K562 (cell line): Measurements from ENCODE around the gene CELSR3. TPM values are rescaled to one million over a fixed set of nuclear protein-coding genes. Genes with fewer than 3 reads are reported as not detected.
A peak's percentile ranks its signal among the peaks of the same experiment; 100 is the strongest.

Source experiments
- ATF1 ChIP-seq, 2 experiments: fragments of 450-650 bp in 1 of 2; IDR thresholded peaks; 2 replicates each; pipeline ENCODE4 v1.6.1; 2016; ENCODE audit warnings: missing compliant biosample characterization in 1 of 2, missing genetic modification characterization in 1 of 2
- ATF7 ChIP-seq: fragments of 450-650 bp; IDR thresholded peaks from 2 replicates; pipeline ENCODE4 v1.7.1; 2014; ENCODE audit warnings: mild to moderate bottlenecking, moderate library complexity
- ETV6 ChIP-seq, 3 experiments: fragments of 150-350 bp in 1 of 3; sonication (generic) in 1 of 3; formaldehyde crosslinking in 1 of 3; IDR thresholded peaks; 2 replicates each; pipeline versions ENCODE4 v1.6.1 to v1.8.0; 2014 to 2022; ENCODE audit warnings: borderline replicate concordance in 2 of 3, low read depth in 2 of 3, antibody characterized with exemption in 1 of 3, low read length in 1 of 3, mild to moderate bottlenecking in 1 of 3, missing genetic modification reagents in 1 of 3
- FOXA3 ChIP-seq, 2 experiments: fragments of 450-650 bp in 1 of 2; sonication (generic) in 1 of 2; formaldehyde crosslinking; IDR thresholded peaks in 1 of 2; conservative IDR thresholded peaks in 1 of 2; 2 replicates each; pipeline versions ENCODE4 v1.4.0 to v1.8.0; 2020 to 2022; ENCODE audit warnings: mild to moderate bottlenecking in 2 of 2, missing genetic modification reagents in 1 of 2
- FOXM1 ChIP-seq, 2 experiments: fragments of 450-650 bp in 1 of 2; sonication (generic) in 1 of 2; formaldehyde crosslinking in 1 of 2; IDR thresholded peaks; 2 replicates each; pipeline versions ENCODE4 v1.6.1 to v1.9.0; 2017 to 2022; ENCODE audit warnings: low read depth in 2 of 2, mild to moderate bottlenecking in 2 of 2, missing genetic modification reagents in 1 of 2, moderate library complexity in 1 of 2
- JUN ChIP-seq, 2 experiments: sonication (generic) in 1 of 2; formaldehyde crosslinking in 1 of 2; IDR thresholded peaks; 2 replicates each; pipeline versions ENCODE4 v1.6.1 to v1.8.0; 2012 to 2022; ENCODE audit warnings: borderline replicate concordance in 2 of 2, mild to moderate bottlenecking in 2 of 2, improper control_type of control experiment in 1 of 2, low read depth in 1 of 2, low read length in 1 of 2, missing genetic modification reagents in 1 of 2
- KLF6 ChIP-seq: fragments of 250-450 bp; sonication (Bioruptor Pico); IDR thresholded peaks from 2 replicates; pipeline ENCODE4 v1.4.0; 2020; ENCODE audit warnings: mild to moderate bottlenecking, moderate library complexity, borderline replicate concordance
- MAX ChIP-seq: sonication (generic); formaldehyde crosslinking; IDR thresholded peaks from 2 replicates; pipeline ENCODE4 v1.9.0; 2022; ENCODE audit warnings: mild to moderate bottlenecking, missing genetic modification reagents
- MED1 ChIP-seq: sonication (generic); formaldehyde crosslinking; IDR thresholded peaks from 2 replicates; pipeline ENCODE4 v1.8.1; 2023; ENCODE audit warnings: missing genetic modification reagents, borderline replicate concordance
- MTA3 ChIP-seq: fragments of 450-650 bp; formaldehyde crosslinking; IDR thresholded peaks from 2 replicates; pipeline ENCODE4 v1.6.1; 2017; ENCODE audit warnings: mild to moderate bottlenecking, borderline replicate concordance
- RFX7 ChIP-seq: fragments of 250-450 bp; sonication (Bioruptor Pico); IDR thresholded peaks from 2 replicates; pipeline ENCODE4 v1.5.1; 2021; ENCODE audit warnings: mild to moderate bottlenecking
- SRSF1 ChIP-seq: fragments of 200-400 bp; formaldehyde crosslinking; IDR thresholded peaks from 2 replicates; pipeline ENCODE4 v1.6.1; 2017; ENCODE audit warnings: mild to moderate bottlenecking, low read depth, low read length, moderate library complexity
- TCF7L2 ChIP-seq: fragments of 150-350 bp; IDR thresholded peaks from 2 replicates; pipeline ENCODE4 v1.6.1; 2016; ENCODE audit warnings: low read depth, mild to moderate bottlenecking, low read length, moderate library complexity
- TOE1 ChIP-seq, 2 experiments: fragments of 450-650 bp in 1 of 2; sonication (generic) in 1 of 2; formaldehyde crosslinking in 1 of 2; IDR thresholded peaks; 2 replicates each; pipeline versions ENCODE4 v1.7.1 to v1.8.0; 2016 to 2022; ENCODE audit warnings: borderline replicate concordance in 2 of 2, mild to moderate bottlenecking in 2 of 2, antibody characterized with exemption in 1 of 2, inconsistent platforms in 1 of 2, low read depth in 1 of 2, missing genetic modification reagents in 1 of 2, moderate library complexity in 1 of 2
- USF2 ChIP-seq: sonication (generic); formaldehyde crosslinking; IDR thresholded peaks from 2 replicates; pipeline ENCODE4 v1.5.0; 2020; ENCODE audit warnings: missing genetic modification reagents
- ZBTB7A ChIP-seq: IDR thresholded peaks from 2 replicates; pipeline ENCODE4 v1.6.1; 2011; ENCODE audit warnings: low read depth, mild to moderate bottlenecking, low read length, moderate library complexity, borderline replicate concordance; ENCODE audit not compliant: control insufficient read depth
- ZNF224 ChIP-seq: sonication (generic); formaldehyde crosslinking; IDR thresholded peaks from 2 replicates; pipeline ENCODE4 v1.8.0; 2022; ENCODE audit warnings: mild to moderate bottlenecking, missing genetic modification reagents
- ZNF431 ChIP-seq: sonication (generic); formaldehyde crosslinking; IDR thresholded peaks from 2 replicates; pipeline ENCODE4 v1.8.0; 2022; ENCODE audit warnings: mild to moderate bottlenecking, missing genetic modification reagents
- polyA plus RNA-seq, 8 experiments: library from polyadenylated mRNA; depleted of rRNA in 4 of 8; stranded (reverse) in 5 of 8; unstranded in 3 of 8; fragments of >200 nt; fragmentation: Nextera tagmentation in 2 of 8; fragmentation: Illumina TruSeq in 1 of 8; extraction: Ambion mirVana in 2 of 8; extraction: Trizol in 1 of 8; gene quantifications; 2 replicates each; pipeline versions ENCODE4 v1.2.1 to v1.2.3, GENCODE V29; 2011 to 2014; ENCODE audit warnings: inconsistent platforms in 1 of 8, missing spikeins in 1 of 8
- total RNA-seq, 7 experiments: library from RNA; depleted of rRNA in 6 of 7; stranded (reverse); fragments of >200 nt in 6 of 7; fragmentation: Illumina TruSeq in 2 of 7; extraction: Trizol in 2 of 7; gene quantifications; 2 replicates each; pipeline versions ENCODE4 v1.2.1 to v1.2.3, GENCODE V29; 2011 to 2021; ENCODE audit warnings: low replicate concordance in 1 of 7
- TF ChIP-seq, protein P1 (sequence below): sonication (generic); formaldehyde crosslinking; IDR thresholded peaks from 2 replicates; pipeline ENCODE4 v1.8.0; 2022; ENCODE audit warnings: missing genetic modification reagents, mild to moderate bottlenecking, borderline replicate concordance
- TF ChIP-seq, protein P2 (sequence below): sonication (generic); formaldehyde crosslinking; IDR thresholded peaks from 2 replicates; pipeline ENCODE4 v1.8.0; 2022; ENCODE audit warnings: mild to moderate bottlenecking, low read depth, missing genetic modification reagents

CELSR3 gene
- total and polyA plus RNA-seq, 9 of the 15 experiments (the other 6 are each of a cell fraction or from before 2014, with no cell fraction given), result 0.10 to 2.7 (median 0.76) TPM

DNA sequence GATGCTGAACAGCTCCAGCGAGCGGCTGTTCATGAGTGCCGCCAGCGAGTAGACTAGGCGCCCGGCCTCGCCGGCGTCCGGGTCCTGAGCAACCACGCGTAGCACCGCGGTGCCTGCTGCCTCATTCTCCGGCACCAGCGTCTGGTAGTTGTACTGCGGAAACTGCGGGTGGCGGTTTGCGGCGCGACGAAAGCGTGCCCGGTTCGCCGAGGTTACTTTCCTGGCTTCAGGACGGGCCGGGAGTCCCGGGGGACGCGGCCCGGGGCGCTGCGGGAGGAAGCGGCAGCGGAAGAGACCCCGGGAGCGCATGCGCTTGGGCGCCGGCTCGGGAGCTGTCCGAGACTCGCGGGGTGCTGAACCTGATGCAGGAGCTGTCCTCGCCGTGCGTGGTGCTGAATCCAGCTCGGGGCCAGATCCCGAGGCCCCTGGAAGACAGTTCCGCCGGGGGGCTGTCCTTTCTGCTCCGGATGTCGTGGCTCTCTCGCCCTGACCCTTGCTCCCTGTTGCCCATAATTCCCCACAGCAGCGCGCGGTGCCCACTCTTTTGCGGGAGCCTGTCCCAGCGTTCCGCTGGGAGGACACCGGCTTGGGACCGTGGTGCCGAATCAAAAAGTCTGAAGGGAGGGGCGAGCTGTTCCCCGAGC lies 1.1 kb downstream of the CELSR3 start (continued):
- TF ChIP-seq KLF6 (CRISPR knock-in tag) (peak; percentile 62; the same call in 1 of the 2 replicates), USF2 (CRISPR knock-in tag) (peak; percentile 83), TOE1 (IDR thresholded peaks at IDR 0.05; ENCODE audit: borderline replicate concordance) (no peak), TOE1 (CRISPR knock-in tag; IDR thresholded peaks at IDR 0.05; ENCODE audit: borderline replicate concordance, low read depth) (peak; percentile 100), ATF7 (0 out of 2 replicates have a peak, but pooled peaks have one; percentile 23), FOXM1 (IDR thresholded peaks at IDR 0.05; ENCODE audit: low read depth) (no peak), FOXM1 (CRISPR knock-in tag; IDR thresholded peaks at IDR 0.05; ENCODE audit: low read depth) (peak; percentile 99), MTA3 (no peak), ATF1 (CRISPR knock-in tag; IDR thresholded peaks at IDR 0.05) (peak; percentile 81), ATF1 (tag; IDR thresholded peaks at IDR 0.05) (no peak), FOXA3 (CRISPR knock-in tag; conservative IDR thresholded peaks at IDR 0.05 in 1 of 2, IDR thresholded peaks at IDR 0.05 in 1 of 2) (peak in 1 of 2 experiments; percentile 90; a peak in 2 of 4 replicates), MAX (CRISPR knock-in tag) (peak; percentile 92), ETV6 (IDR thresholded peaks at IDR 0.05; ENCODE audit: borderline replicate concordance in 1 of 2, low read depth in 2 of 2, low read length in 1 of 2) (no peak), ETV6 (CRISPR knock-in tag; IDR thresholded peaks at IDR 0.05; ENCODE audit: borderline replicate concordance) (peak; percentile 98; the same call in 1 of the 2 replicates), RFX7 (no peak), TCF7L2 (no peak), SRSF1 (no peak), MED1 (CRISPR knock-in tag) (peak; percentile 96; the same call in 1 of the 2 replicates), ZNF224 (CRISPR knock-in tag) (peak; percentile 98), JUN (IDR thresholded peaks at IDR 0.05; ENCODE audit: borderline replicate concordance, low read depth, low read length) (no peak), JUN (CRISPR knock-in tag; IDR thresholded peaks at IDR 0.05; ENCODE audit: borderline replicate concordance) (peak; percentile 96), ZBTB7A (peak; percentile 43; the same call in 1 of the 2 replicates), ZNF431 (CRISPR knock-in tag) (peak; percentile 90)
- TF ChIP-seq, protein P1, sequence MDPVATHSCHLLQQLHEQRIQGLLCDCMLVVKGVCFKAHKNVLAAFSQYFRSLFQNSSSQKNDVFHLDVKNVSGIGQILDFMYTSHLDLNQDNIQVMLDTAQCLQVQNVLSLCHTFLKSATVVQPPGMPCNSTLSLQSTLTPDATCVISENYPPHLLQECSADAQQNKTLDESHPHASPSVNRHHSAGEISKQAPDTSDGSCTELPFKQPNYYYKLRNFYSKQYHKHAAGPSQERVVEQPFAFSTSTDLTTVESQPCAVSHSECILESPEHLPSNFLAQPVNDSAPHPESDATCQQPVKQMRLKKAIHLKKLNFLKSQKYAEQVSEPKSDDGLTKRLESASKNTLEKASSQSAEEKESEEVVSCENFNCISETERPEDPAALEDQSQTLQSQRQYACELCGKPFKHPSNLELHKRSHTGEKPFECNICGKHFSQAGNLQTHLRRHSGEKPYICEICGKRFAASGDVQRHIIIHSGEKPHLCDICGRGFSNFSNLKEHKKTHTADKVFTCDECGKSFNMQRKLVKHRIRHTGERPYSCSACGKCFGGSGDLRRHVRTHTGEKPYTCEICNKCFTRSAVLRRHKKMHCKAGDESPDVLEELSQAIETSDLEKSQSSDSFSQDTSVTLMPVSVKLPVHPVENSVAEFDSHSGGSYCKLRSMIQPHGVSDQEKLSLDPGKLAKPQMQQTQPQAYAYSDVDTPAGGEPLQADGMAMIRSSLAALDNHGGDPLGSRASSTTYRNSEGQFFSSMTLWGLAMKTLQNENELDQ (CRISPR knock-in tag), result peak; percentile 99
- TF ChIP-seq, protein P2, sequence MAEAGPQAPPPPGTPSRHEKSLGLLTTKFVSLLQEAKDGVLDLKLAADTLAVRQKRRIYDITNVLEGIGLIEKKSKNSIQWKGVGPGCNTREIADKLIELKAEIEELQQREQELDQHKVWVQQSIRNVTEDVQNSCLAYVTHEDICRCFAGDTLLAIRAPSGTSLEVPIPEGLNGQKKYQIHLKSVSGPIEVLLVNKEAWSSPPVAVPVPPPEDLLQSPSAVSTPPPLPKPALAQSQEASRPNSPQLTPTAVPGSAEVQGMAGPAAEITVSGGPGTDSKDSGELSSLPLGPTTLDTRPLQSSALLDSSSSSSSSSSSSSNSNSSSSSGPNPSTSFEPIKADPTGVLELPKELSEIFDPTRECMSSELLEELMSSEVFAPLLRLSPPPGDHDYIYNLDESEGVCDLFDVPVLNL (CRISPR knock-in tag), result peak; percentile 95
